PC-3 (cell line): ENCODE data around the gene ZER1. TPM values are rescaled to one million over a fixed set of nuclear protein-coding genes. Genes with fewer than 3 reads are reported as not detected.

Experiments
- ATAC-seq: fragments of 200-7000 bp; cut with Tn5 transposase; 2 replicates; pipeline ENCODE4 v1.9.1; 2020; ENCODE audit warnings: mild to moderate bottlenecking, moderate library complexity
- BruUV-seq: library from RNA; stranded (reverse); fragments of 400-500 nt; replicated peaks from 2 replicates; lab custom pipeline; 2021; lab: Mats Ljungman, UMichigan
- CTCF ChIA-PET: fragments of 300-600 bp; sonication (Branson Sonifier 250); formaldehyde crosslinking; loops from one replicate; lab custom pipeline; 2022; ENCODE audit warnings: antibody characterized with exemption; lab: Charles Lee
- POLR2A ChIA-PET: fragments of 300-600 bp; sonication (Branson Sonifier 250); formaldehyde crosslinking; loops from one replicate; lab custom pipeline; 2022; ENCODE audit warnings: antibody characterized with exemption; ENCODE audit not compliant: unreplicated experiment; lab: Charles Lee
- DNase-seq: peaks from one replicate; pipeline ENCODE4 v3.0.0-alpha.2; 2015
- H2AFZ ChIP-seq: fragments of 300-600 bp; sonication (generic); 2 replicates; pipeline ENCODE4 v1.6.0; 2016; ENCODE audit warnings: antibody characterized with exemption, low read length
- H3F3A ChIP-seq: fragments of 300-600 bp; sonication (generic); one replicate; pipeline ENCODE4 v1.6.0; 2017; ENCODE audit warnings: antibody characterized with exemption, low read length, control low read depth, mild to moderate bottlenecking; ENCODE audit not compliant: unreplicated experiment
- H3K27ac ChIP-seq: fragments of 300-600 bp; sonication (generic); 2 replicates; pipeline ENCODE4 v1.5.1; 2016; ENCODE audit warnings: mild to moderate bottlenecking, low read length
- H3K27me3 ChIP-seq: fragments of 300-600 bp; sonication (generic); 2 replicates; pipeline ENCODE4 v1.6.1; 2016; ENCODE audit warnings: low read length, mixed read lengths
- H3K36me3 ChIP-seq: fragments of 300-600 bp; sonication (generic); 2 replicates; pipeline ENCODE4 v1.6.1; 2016; ENCODE audit warnings: low read depth, mixed run types, low read length, mixed read lengths
- H3K4me1 ChIP-seq: fragments of 300-600 bp; sonication (generic); 2 replicates; pipeline ENCODE4 v1.5.1; 2016; ENCODE audit warnings: low read length; ENCODE audit not compliant: insufficient read depth
- H3K4me2 ChIP-seq: fragments of 300-600 bp; sonication (generic); 2 replicates; pipeline ENCODE4 v1.6.0; 2016; ENCODE audit warnings: low read length
- H3K4me3 ChIP-seq: fragments of 300-600 bp; sonication (generic); 2 replicates; pipeline ENCODE4 v1.5.1; 2016; ENCODE audit warnings: mild to moderate bottlenecking, low read length, mixed read lengths
- H3K79me2 ChIP-seq: fragments of 300-600 bp; sonication (generic); 2 replicates; pipeline ENCODE4 v1.6.1; 2017; ENCODE audit warnings: low read length, mixed read lengths
- H3K9ac ChIP-seq: fragments of 300-600 bp; sonication (generic); 2 replicates; pipeline ENCODE4 v1.6.0; 2016; ENCODE audit warnings: mild to moderate bottlenecking, low read length
- H3K9me2 ChIP-seq: fragments of 300-600 bp; sonication (generic); replicated peaks from 2 replicates; pipeline ENCODE4 v1.6.1; 2016; ENCODE audit warnings: mixed run types, low read length, mixed read lengths
- H3K9me3 ChIP-seq: fragments of 300-600 bp; sonication (generic); 2 replicates; pipeline ENCODE4 v1.6.1; 2016; ENCODE audit warnings: low read length, mixed read lengths
- H4K20me1 ChIP-seq: fragments of 300-600 bp; sonication (generic); 2 replicates; pipeline ENCODE4 v1.6.1; 2016; ENCODE audit warnings: low read length, mixed read lengths
- CTCF ChIP-seq: fragments of 300-600 bp; sonication (generic); conservative IDR thresholded peaks from 2 replicates; pipeline ENCODE4 v1.5.1; 2017; ENCODE audit warnings: antibody characterized with exemption, low read depth, mild to moderate bottlenecking, low read length
- EZH2 ChIP-seq: fragments of 300-600 bp; sonication (generic); IDR thresholded peaks from one replicate; pipeline ENCODE4 v1.6.1; 2017; ENCODE audit warnings: antibody characterized with exemption, mild to moderate bottlenecking, low read length; ENCODE audit not compliant: unreplicated experiment
- EZH2phosphoT487 ChIP-seq: fragments of 300-600 bp; sonication (generic); IDR thresholded peaks from 2 replicates; pipeline ENCODE4 v1.6.1; 2018; ENCODE audit warnings: mild to moderate bottlenecking, antibody characterized with exemption, low read length, borderline replicate concordance
- intact Hi-C: fragments of 100-400 bp; cut with micrococcal nuclease; formaldehyde crosslinking; loops from 2 replicates; pipeline ENCODE4 v1.9.0; 2023
- total RNA-seq: library from RNA; depleted of rRNA; stranded (reverse); fragments of >200 nt; gene quantifications from 2 replicates; pipeline ENCODE4 v1.2.3, GENCODE V29; 2014

Gene ZER1
- total RNA-seq, 1 experiment from 2014 or later = 20.6 TPM

GRCh38 chr9:128807827-128808226 lies 36.1 kb upstream of the ZER1 start:
- H3K9me2 ChIP-seq = no peaks in the 10 kb centered on the region
- DNase-seq (no peak), ATAC-seq (no peak)
- no peak overlapping the region for H3K9ac ChIP-seq
- H3K4me3 ChIP-seq = no peak overlapping the region
- H3K9me3 ChIP-seq = no peaks in the 10 kb centered on the region
- BruUV-seq = no TSS peak
- TF ChIP-seq EZH2 (no peak), CTCF (no peak), EZH2phosphoT487 (no peak)
- CTCF ChIA-PET = no interaction called here
- H3K27me3 ChIP-seq = no peaks in the 10 kb centered on the region
- no peak overlapping the region for H2AFZ ChIP-seq
- no peak overlapping the region for H3K4me2 ChIP-seq
- intact Hi-C loops = no loop called here
- no peaks in the 10 kb centered on the region for H3K79me2 ChIP-seq
- no peaks in the 10 kb centered on the region for H3K4me1 ChIP-seq
- no peaks in the 10 kb centered on the region for H3F3A ChIP-seq
- POLR2A ChIA-PET = no interaction called here
- no peaks in the 10 kb centered on the region; the same call in 1 of the 2 replicates for H3K36me3 ChIP-seq
- no peaks in the 10 kb centered on the region for H4K20me1 ChIP-seq
- H3K27ac ChIP-seq = no peak overlapping the region

GRCh38 chr9:128805661-128806060 lies 33.9 kb upstream of the ZER1 start:
- TF ChIP-seq EZH2 (no peak), CTCF (no peak), EZH2phosphoT487 (no peak)
- H3K27me3 ChIP-seq = no peaks in the 10 kb centered on the region
- no peaks in the 10 kb centered on the region for H3F3A ChIP-seq
- no peaks in the 10 kb centered on the region; the same call in 1 of the 2 replicates for H3K36me3 ChIP-seq
- no peaks in the 10 kb centered on the region for H3K9me3 ChIP-seq
- no peak overlapping the region for H2AFZ ChIP-seq
- CTCF ChIA-PET = no interaction called here
- H3K9ac ChIP-seq = no peak overlapping the region
- no peak for DNase-seq
- no peak overlapping the region for H3K4me3 ChIP-seq
- no peak overlapping the region for H3K27ac ChIP-seq
- no peaks in the 10 kb centered on the region for H4K20me1 ChIP-seq
- BruUV-seq = no TSS peak
- no peaks in the 10 kb centered on the region for H3K9me2 ChIP-seq
- no peak for ATAC-seq
- POLR2A ChIA-PET = no interaction called here
- no peaks in the 10 kb centered on the region for H3K79me2 ChIP-seq
- no peaks in the 10 kb centered on the region for H3K4me1 ChIP-seq
- no peak overlapping the region for H3K4me2 ChIP-seq
- intact Hi-C loops = no loop called here

- Histone ChIP-seq H2AFZ (no peak overlapping the region), H3K4me2 (no peak overlapping the region), H3K4me1 (no peaks in the 10 kb centered on the region), H3K9me2 (no peaks in the 10 kb centered on the region), H3F3A (no peaks in the 10 kb centered on the region), H3K79me2 (no peaks in the 10 kb centered on the region), H3K9me3 (no peaks in the 10 kb centered on the region), H3K4me3 (no peak overlapping the region), H4K20me1 (no peaks in the 10 kb centered on the region), H3K9ac (no peak overlapping the region), H3K36me3 (no peaks in the 10 kb centered on the region; the same call in 1 of the 2 replicates), H3K27ac (no peak overlapping the region), H3K27me3 (no peaks in the 10 kb centered on the region)
- ChIA-PET POLR2A (no interaction called here), CTCF (no interaction called here)
- DNase-seq (no peak), ATAC-seq (no peak)
- no TSS peak for BruUV-seq
- intact Hi-C loops = no loop called here
- TF ChIP-seq EZH2 (no peak), CTCF (no peak), EZH2phosphoT487 (no peak)
Observed at GRCh38 chr9:128802482-128802881, 30.8 kb upstream of the ZER1 start.
